ENCODE measurements around the gene IKZF5. TPM values are rescaled to one million over a fixed set of nuclear protein-coding genes. Genes with fewer than 3 reads are reported as not detected.

IKZF5 gene
- total and polyA plus RNA-seq, 2 experiments from 2014 or later = 6.9 to 10.5 TPM

DNA sequence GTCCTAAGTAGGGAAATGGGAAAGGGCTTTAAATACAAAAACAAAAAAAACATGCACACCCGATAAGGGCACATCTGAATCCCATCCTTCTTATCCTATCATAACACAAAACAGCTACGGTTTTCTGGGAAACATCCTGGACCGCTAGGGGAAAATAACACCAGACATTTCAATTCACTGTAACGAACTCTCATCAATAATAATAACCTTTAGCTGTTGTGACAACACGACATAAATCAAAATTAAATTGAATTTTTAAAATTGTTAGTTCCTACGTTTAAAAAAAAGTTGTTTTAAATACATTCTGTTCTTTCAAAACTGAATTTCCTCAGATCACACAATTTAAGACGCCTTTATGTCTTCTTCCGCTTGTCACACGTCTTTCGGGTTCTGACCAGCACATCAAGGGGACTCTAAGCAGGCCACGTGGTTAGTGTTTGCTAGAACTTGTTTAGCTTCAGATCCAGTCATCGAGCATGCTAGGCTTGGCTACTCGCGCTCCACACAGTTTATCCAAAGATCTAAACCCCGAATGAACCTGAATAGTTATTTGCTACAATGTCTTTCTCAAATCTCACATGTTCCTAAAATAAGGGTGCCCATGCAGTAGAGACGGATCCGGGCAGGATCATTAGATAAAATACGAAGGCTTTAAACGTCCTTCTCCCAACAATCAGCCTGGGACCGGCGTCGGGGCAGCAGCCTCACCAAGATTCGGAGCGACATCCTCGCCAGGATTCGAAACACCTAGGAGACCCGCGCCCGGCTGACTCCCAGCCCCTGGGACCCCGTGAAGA lies 839 bp downstream of the IKZF5 start:
- H3K4me2 ChIP-seq = peak overlapping the region; percentile 88
- TF ChIP-seq CREB1 (CRISPR knock-in tag; IDR thresholded peaks at IDR 0.05; ENCODE audit: low read depth) = no peak
- no peak for TF ChIP-seq ZNF331 (CRISPR knock-in tag; IDR thresholded peaks at IDR 0.05; ENCODE audit: low read depth)
- no peak for TF ChIP-seq EZH2 (IDR thresholded peaks at IDR 0.05; ENCODE audit: low read depth, unreplicated experiment)
- no peak for TF ChIP-seq EZH2phosphoT487 (IDR thresholded peaks at IDR 0.05; ENCODE audit: unreplicated experiment)
- TF ChIP-seq POLR2AphosphoS5 (IDR thresholded peaks at IDR 0.05; ENCODE audit: low read depth) = no peak
- H3K27me3 ChIP-seq (ENCODE audit: insufficient read depth) = peaks cover 26% of the 10 kb centered on the region
- H3K4me1 ChIP-seq (ENCODE audit: insufficient read depth) = peaks cover 13% of the 10 kb centered on the region
- no peaks in the 10 kb centered on the region for H3K9me2 ChIP-seq (ENCODE audit: insufficient read depth)
- H4K20me1 ChIP-seq (replicated peaks; ENCODE audit: insufficient read depth) = no peaks in the 10 kb centered on the region; the same call in 1 of the 2 replicates
- no peak overlapping the region for H3K27ac ChIP-seq (ENCODE audit: low read depth)
- peak overlapping the region; percentile 97 for H3K27ac Mint-ChIP-seq
- H2AFZ ChIP-seq = peak overlapping the region; percentile 92
- H3K4me3 Mint-ChIP-seq = peak overlapping the region; percentile 96
- DNase-seq (ENCODE audit: low spot score) (peak; percentile 66), ATAC-seq (peak; percentile 23)
- H3K9me3 Mint-ChIP-seq = no peaks in the 10 kb centered on the region; the same call in 2 of the 3 replicates
- H3K79me2 ChIP-seq (replicated peaks; ENCODE audit: insufficient read depth) = peaks cover 59% of the 10 kb centered on the region
- no peaks in the 10 kb centered on the region for H3F3A ChIP-seq (replicated peaks; ENCODE audit: low read depth)
- peaks cover 29% of the 10 kb centered on the region for H3K4me1 Mint-ChIP-seq
- H3K36me3 Mint-ChIP-seq (ENCODE audit: low read depth) = peaks cover 20% of the 10 kb centered on the region
- peaks cover 33% of the 10 kb centered on the region for H3K27me3 Mint-ChIP-seq (ENCODE audit: insufficient read depth, low read depth, poor library complexity)
- no peaks in the 10 kb centered on the region for H3K36me3 ChIP-seq (ENCODE audit: insufficient read depth)
- H3K4me3 ChIP-seq = peak overlapping the region; percentile 98

DNA sequence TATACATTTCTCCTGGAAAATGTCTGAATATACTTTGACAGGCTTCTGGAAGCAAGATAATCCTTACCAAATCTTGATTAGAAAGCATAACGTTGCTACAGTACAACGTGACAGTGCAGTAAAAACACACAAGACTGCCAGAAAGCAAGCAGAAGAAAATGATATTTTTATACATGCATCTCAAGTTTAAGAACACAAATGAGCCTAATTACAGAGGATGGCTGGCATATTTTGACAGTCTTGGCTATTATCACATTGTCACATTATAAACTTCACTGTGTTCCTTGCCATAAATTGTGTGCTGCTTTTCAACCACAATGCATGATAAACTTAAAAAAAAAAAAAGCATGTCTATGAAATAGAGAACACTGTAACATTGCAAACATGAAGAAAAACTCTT lies 4.3 kb downstream of the IKZF5 start:
- Histone ChIP-seq H4K20me1 (replicated peaks; ENCODE audit: insufficient read depth) (peaks cover 13% of the 10 kb centered on the region), H3F3A (replicated peaks; ENCODE audit: low read depth) (no peaks in the 10 kb centered on the region), H3K79me2 (replicated peaks; ENCODE audit: insufficient read depth) (peaks cover 87% of the 10 kb centered on the region), H3K4me3 (no peak overlapping the region), H3K4me1 (ENCODE audit: insufficient read depth) (peaks cover 7% of the 10 kb centered on the region), H3K27ac (ENCODE audit: low read depth) (no peak overlapping the region), H2AFZ (no peak overlapping the region), H3K4me2 (no peak overlapping the region), H3K9me2 (ENCODE audit: insufficient read depth) (no peaks in the 10 kb centered on the region), H3K27me3 (ENCODE audit: insufficient read depth) (peaks cover 3% of the 10 kb centered on the region), H3K36me3 (ENCODE audit: insufficient read depth) (no peaks in the 10 kb centered on the region)
- Mint-ChIP-seq H3K27ac (no peak overlapping the region), H3K9me3 (no peaks in the 10 kb centered on the region), H3K4me1 (peaks cover 22% of the 10 kb centered on the region), H3K27me3 (ENCODE audit: insufficient read depth, low read depth, poor library complexity) (peaks cover 8% of the 10 kb centered on the region), H3K36me3 (ENCODE audit: low read depth) (peaks cover 8% of the 10 kb centered on the region; the same call in 1 of the 3 replicates), H3K4me3 (no peak overlapping the region)
- DNase-seq (ENCODE audit: low spot score) (no peak), ATAC-seq (no peak)
- TF ChIP-seq STAT1 (IDR thresholded peaks at IDR 0.05; ENCODE audit: unreplicated experiment) (no peak), CREB1 (CRISPR knock-in tag; IDR thresholded peaks at IDR 0.05; ENCODE audit: low read depth) (no peak), EZH2phosphoT487 (IDR thresholded peaks at IDR 0.05; ENCODE audit: unreplicated experiment) (no peak), REST (IDR thresholded peaks at IDR 0.05; ENCODE audit: unreplicated experiment) (no peak), ZNF331 (CRISPR knock-in tag; IDR thresholded peaks at IDR 0.05; ENCODE audit: low read depth) (no peak)
- TF ChIP-seq, protein P1, sequence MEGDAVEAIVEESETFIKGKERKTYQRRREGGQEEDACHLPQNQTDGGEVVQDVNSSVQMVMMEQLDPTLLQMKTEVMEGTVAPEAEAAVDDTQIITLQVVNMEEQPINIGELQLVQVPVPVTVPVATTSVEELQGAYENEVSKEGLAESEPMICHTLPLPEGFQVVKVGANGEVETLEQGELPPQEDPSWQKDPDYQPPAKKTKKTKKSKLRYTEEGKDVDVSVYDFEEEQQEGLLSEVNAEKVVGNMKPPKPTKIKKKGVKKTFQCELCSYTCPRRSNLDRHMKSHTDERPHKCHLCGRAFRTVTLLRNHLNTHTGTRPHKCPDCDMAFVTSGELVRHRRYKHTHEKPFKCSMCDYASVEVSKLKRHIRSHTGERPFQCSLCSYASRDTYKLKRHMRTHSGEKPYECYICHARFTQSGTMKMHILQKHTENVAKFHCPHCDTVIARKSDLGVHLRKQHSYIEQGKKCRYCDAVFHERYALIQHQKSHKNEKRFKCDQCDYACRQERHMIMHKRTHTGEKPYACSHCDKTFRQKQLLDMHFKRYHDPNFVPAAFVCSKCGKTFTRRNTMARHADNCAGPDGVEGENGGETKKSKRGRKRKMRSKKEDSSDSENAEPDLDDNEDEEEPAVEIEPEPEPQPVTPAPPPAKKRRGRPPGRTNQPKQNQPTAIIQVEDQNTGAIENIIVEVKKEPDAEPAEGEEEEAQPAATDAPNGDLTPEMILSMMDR (conservative IDR thresholded peaks at IDR 0.05; ENCODE audit: low read depth in 2 of 2) = no peak

Data from GM23338 (cell line).